Kidney tubule cell (primary cell): ENCODE measurements around the gene ELL3.
"Not testable (repeated sequence)": the region's sequence is repeated elsewhere in the genome, so short reads cannot be mapped to it uniquely, and the experiment has no call there.

Source experiments
- DNase-seq: peaks from one replicate; pipeline ENCODE4 v3.0.0-alpha.2; 2018; ENCODE audit warnings: low spot score

ELL3 gene

GRCh38 chr15:43791993-43792760, 15.4 kb upstream of the ELL3 start, which contains the start of gene SERF2:
TSS of gene SERF2 (plus strand) at chr15:43792320. CDS start at chr15:43792377, 57 bp downstream.
- peak; percentile 99 for DNase-seq

GRCh38 chr15:43789409-43789808, 12.6 kb upstream of the ELL3 start:
- no peak for DNase-seq

- no peak for DNase-seq
Observed at GRCh38 chr15:43779016-43779415, 2.2 kb upstream of the ELL3 start.

GRCh38 chr15:43777267-43777914, 625 bp upstream of the ELL3 start:
- peak; percentile 76 for DNase-seq

GRCh38 chr15:43776101-43776717, 557 bp downstream of the ELL3 start:
- no peak for DNase-seq

- peak; percentile 84 for DNase-seq
Observed at GRCh38 chr15:43775411-43775965, 1.3 kb downstream of the ELL3 start.

- no peak for DNase-seq
Observed at GRCh38 chr15:43774062-43774461, 2.7 kb downstream of the ELL3 start.

- no peak for DNase-seq
Observed at GRCh38 chr15:43772624-43773023, 4.1 kb downstream of the ELL3 start.

- no peak for DNase-seq
Observed at GRCh38 chr15:43771816-43772215, 5.0 kb downstream of the ELL3 start.

GRCh38 chr15:43769584-43770228, 7.1 kb downstream of the ELL3 start:
- DNase-seq = peak; percentile 57

GRCh38 chr15:43763819-43764446, 12.8 kb downstream of the ELL3 start:
- no peak for DNase-seq

- no peak for DNase-seq
Observed at GRCh38 chr15:43762824-43763223, 13.9 kb downstream of the ELL3 start.

GRCh38 chr15:43751885-43752284, 24.9 kb downstream of the ELL3 start:
- no peak for DNase-seq

- DNase-seq = peak; percentile 21
Observed at GRCh38 chr15:43749690-43750345, 26.9 kb downstream of the ELL3 start.

GRCh38 chr15:43748376-43748775, 28.4 kb downstream of the ELL3 start:
- DNase-seq = no peak

- peak; percentile 50 for DNase-seq
Observed at GRCh38 chr15:43746903-43747309, 29.9 kb downstream of the ELL3 start.

- DNase-seq = peak; percentile 93
Observed at GRCh38 chr15:43746245-43746902, 30.4 kb downstream of the ELL3 start, which contains the start of gene PDIA3. TSS of gene PDIA3 (plus strand) at chr15:43746438. CDS start at chr15:43746540, 102 bp downstream.

GRCh38 chr15:43735416-43735815, 41.4 kb downstream of the ELL3 start:
- DNase-seq = no peak

- DNase-seq = not testable (repeated sequence)
Observed at GRCh38 chr15:43728053-43728725, 48.6 kb downstream of the ELL3 start.

- not testable (repeated sequence) for DNase-seq
Observed at GRCh38 chr15:43726306-43726705, 50.5 kb downstream of the ELL3 start.
